ENCODE results near the gene PABPN1L. TPM values are rescaled to one million over a fixed set of nuclear protein-coding genes. Genes with fewer than 3 reads are reported as not detected.

Gene PABPN1L
- total RNA-seq, 4 donors from 2014 or later: not detected

DNA sequence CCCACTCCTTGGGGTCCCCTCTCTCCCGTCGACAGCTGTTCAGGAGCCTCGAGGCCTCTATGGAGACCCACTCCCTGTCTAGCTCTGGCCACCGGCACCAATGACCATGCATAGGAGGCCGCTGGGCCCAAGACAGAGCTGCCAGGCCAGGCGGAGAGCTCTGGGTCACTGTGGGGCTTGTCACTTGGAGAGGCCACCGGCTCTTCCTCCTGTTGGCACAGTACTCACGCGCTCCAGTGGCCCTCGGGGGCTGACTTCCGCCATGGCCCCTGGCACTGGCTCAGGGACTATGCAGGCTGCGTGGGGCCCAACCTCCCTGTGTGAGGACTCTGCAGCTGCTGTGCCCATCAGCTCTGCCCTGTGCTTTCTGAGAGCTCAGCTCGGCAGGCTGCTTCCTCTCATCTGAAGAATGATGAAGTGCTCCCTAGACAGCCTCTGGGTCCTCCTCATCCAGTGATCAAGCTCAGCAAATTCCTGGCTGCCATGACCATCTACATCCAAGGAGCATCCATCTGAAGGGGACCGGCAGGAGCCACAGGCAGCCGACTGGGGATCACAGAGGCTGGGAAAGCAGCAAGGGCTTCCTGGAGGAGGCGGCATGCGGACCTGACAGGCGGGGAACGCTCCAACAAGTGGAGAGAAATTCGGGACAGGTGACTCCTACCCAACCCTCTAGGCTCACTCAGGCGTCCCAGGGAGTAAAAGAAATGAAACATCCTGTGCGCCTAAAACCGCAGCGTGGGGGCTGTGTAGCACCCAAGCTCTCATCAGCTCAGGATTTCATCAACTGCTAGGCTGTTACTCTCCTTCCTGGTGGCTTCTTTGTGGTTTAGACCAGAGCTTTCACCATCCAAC, 26.5 kb downstream of the PABPN1L start:
- TF ChIP-seq, protein P1, sequence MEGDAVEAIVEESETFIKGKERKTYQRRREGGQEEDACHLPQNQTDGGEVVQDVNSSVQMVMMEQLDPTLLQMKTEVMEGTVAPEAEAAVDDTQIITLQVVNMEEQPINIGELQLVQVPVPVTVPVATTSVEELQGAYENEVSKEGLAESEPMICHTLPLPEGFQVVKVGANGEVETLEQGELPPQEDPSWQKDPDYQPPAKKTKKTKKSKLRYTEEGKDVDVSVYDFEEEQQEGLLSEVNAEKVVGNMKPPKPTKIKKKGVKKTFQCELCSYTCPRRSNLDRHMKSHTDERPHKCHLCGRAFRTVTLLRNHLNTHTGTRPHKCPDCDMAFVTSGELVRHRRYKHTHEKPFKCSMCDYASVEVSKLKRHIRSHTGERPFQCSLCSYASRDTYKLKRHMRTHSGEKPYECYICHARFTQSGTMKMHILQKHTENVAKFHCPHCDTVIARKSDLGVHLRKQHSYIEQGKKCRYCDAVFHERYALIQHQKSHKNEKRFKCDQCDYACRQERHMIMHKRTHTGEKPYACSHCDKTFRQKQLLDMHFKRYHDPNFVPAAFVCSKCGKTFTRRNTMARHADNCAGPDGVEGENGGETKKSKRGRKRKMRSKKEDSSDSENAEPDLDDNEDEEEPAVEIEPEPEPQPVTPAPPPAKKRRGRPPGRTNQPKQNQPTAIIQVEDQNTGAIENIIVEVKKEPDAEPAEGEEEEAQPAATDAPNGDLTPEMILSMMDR (IDR thresholded peaks at IDR 0.05): no peak
- TF ChIP-seq POLR2A (IDR thresholded peaks at IDR 0.05): no peak
- intact Hi-C loops (cut with DNase I): no loop called here
- no peak overlapping the region for H3K27ac ChIP-seq
- no peaks in the 10 kb centered on the region for H3K27me3 ChIP-seq
- 88 to 96% methylated on average over 4 to 10 of the region's 24 CpGs for WGBS, 2 donors
- no peaks in the 10 kb centered on the region for H3K9me3 ChIP-seq
- H3K36me3 ChIP-seq: peaks cover 12 to 89% (median 18%) of the 10 kb centered on the region in 3 donors
- no peak overlapping the region for H3K4me3 ChIP-seq
- H3K4me1 ChIP-seq: no peaks in the 10 kb centered on the region
- no peak for DNase-seq

DNA sequence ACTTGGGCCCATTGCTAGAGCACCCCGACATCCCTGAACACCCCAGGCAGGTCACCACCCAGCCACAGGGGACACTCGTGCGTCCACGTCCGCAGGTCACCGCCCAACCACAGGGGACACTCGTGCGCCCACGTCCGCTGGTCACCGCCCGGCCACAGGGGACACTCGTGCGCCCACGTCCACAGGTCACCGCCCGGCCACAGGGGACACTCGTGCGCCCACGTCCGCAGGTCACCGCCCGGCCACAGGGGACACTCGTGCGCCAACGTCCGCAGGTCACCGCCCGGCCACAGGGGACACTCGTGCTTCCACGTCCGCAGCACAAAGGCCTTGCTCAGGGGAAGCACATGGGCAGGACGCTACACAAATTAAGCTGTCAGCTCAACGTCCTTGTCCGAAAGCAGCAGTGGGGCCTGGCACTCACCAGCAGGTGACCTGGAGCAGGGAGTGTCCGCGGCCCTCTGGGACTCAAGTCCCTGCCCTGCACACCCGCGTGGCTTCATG, 27.4 kb downstream of the PABPN1L start:
- Histone ChIP-seq H3K36me3 (peaks cover 12 to 88% (median 18%) of the 10 kb centered on the region in 3 donors), H3K27ac (no peak overlapping the region), H3K4me3 (no peak overlapping the region), H3K4me1 (no peaks in the 10 kb centered on the region), H3K27me3 (no peaks in the 10 kb centered on the region), H3K9me3 (no peaks in the 10 kb centered on the region)
- intact Hi-C loops (cut with DNase I): no loop called here
- DNase-seq: no peak
- TF ChIP-seq, protein P1 (IDR thresholded peaks at IDR 0.05): no peak
- TF ChIP-seq POLR2A (IDR thresholded peaks at IDR 0.05): no peak
- 98 to 100% methylated on average over 1 to 10 of the region's 39 CpGs for WGBS, 2 donors

DNA sequence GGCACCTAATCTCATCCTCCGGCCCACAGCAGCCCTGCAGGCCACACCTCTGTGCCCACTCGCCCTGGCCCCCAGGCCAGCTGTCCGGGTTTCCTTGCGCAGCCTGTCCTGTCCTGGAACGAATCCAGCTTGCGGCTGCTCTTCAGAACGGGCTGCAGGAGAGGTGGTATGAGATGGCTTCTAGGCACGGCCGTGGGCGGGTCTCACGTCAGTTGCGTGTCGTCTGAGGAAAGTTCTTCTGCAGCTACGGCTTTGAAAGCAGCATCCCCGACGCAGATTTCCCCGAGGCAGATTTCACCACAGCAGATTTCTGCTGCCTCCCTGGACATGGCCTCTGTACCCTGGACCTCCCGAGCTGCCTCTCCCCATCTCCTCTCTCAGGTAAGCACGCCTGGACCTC, 27.9 kb downstream of the PABPN1L start:
- no peak for TF ChIP-seq POLR2A (IDR thresholded peaks at IDR 0.05)
- TF ChIP-seq, protein P1 (IDR thresholded peaks at IDR 0.05): no peak
- no peaks in the 10 kb centered on the region for H3K4me1 ChIP-seq
- WGBS, 2 donors: 92 to 96% methylated on average over 5 to 7 of the region's 19 CpGs
- no peaks in the 10 kb centered on the region for H3K27me3 ChIP-seq
- H3K36me3 ChIP-seq: peaks cover 12 to 88% (median 18%) of the 10 kb centered on the region in 3 donors
- H3K9me3 ChIP-seq: no peaks in the 10 kb centered on the region
- no peak overlapping the region for H3K4me3 ChIP-seq
- intact Hi-C loops (cut with DNase I): no loop called here
- H3K27ac ChIP-seq: no peak overlapping the region
- DNase-seq: no peak

DNA sequence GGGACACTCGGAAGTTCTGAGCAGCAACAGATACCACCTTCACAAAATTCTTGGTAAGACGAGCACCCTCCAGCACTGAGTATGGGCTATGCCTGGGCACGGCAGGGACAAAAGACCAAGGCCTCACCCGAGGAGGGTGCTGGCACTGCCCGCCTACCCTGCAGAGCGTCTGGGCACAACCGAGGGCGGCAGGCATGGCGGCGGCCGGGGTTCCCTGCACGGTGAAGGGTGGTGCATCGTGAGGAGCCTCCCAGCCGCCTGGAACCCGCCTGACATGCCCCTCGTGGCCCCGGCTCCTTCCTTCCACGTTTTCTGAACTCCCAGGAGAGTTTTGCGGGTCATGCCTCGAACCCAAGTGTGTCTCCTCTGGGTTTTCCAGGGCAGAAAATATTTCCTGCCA, 28.7 kb downstream of the PABPN1L start:
- Histone ChIP-seq H3K36me3 (peaks cover 12 to 82% (median 18%) of the 10 kb centered on the region in 3 donors), H3K27ac (no peak overlapping the region), H3K4me1 (no peaks in the 10 kb centered on the region), H3K4me3 (no peak overlapping the region), H3K9me3 (no peaks in the 10 kb centered on the region), H3K27me3 (no peaks in the 10 kb centered on the region)
- intact Hi-C loops (cut with DNase I): no loop called here
- 90 to 93% methylated on average over 8 to 13 of the region's 20 CpGs for WGBS, 2 donors
- no peak for DNase-seq
- no peak for TF ChIP-seq POLR2A (IDR thresholded peaks at IDR 0.05)
- TF ChIP-seq, protein P1 (IDR thresholded peaks at IDR 0.05): no peak

DNA sequence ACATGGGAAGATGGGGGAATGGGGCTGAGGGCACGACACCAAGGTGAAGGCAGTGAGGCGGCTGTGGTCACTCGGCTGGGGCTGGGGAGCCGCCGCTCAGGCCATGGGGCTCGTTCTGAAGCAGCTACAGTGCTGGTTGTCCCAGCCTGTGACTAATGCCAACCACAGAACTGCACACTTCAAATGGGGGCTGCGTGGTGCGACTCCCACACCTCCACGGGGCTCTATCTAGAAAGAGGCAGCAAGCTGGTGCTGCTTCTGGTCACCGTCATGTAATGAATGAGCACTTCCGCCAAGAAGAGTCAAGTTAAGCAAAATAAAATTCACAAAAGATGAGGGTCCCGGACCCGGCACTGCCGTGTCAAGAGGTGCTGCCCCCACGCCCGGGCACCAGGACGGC, 29.7 kb downstream of the PABPN1L start:
- intact Hi-C loops (cut with DNase I): no loop called here
- no peaks in the 10 kb centered on the region for H3K9me3 ChIP-seq
- 89 to 94% methylated on average over 11 to 12 of the region's 17 CpGs for WGBS, 2 donors
- H3K36me3 ChIP-seq: peaks cover 12 to 72% (median 18%) of the 10 kb centered on the region in 3 donors
- H3K27me3 ChIP-seq: no peaks in the 10 kb centered on the region
- no peak overlapping the region for H3K4me3 ChIP-seq
- TF ChIP-seq POLR2A (IDR thresholded peaks at IDR 0.05): no peak
- TF ChIP-seq, protein P1 (IDR thresholded peaks at IDR 0.05): no peak
- DNase-seq: no peak
- no peak overlapping the region for H3K27ac ChIP-seq
- H3K4me1 ChIP-seq: peaks cover 0 to 4% (median 0%) of the 10 kb centered on the region in 3 donors
